GM19468 (cell line): ENCODE results near the gene GRAMD2B.

Source experiments
- ATAC-seq: cut with Tn5 transposase; IDR thresholded peaks from one replicate; pipeline ENCODE4 v1.9.1; 2021; ENCODE audit warnings: mild to moderate bottlenecking, moderate library complexity, moderate number of reproducible peaks; ENCODE audit not compliant: unreplicated experiment; ENCODE audit errors: extremely low read depth

Gene GRAMD2B

GRCh38 chr5:126471247-126471646, 48.0 kb downstream of the GRAMD2B start:
- no peak for ATAC-seq

GRCh38 chr5:126471875-126472537, 48.8 kb downstream of the GRAMD2B start:
- ATAC-seq = no peak

GRCh38 chr5:126472538-126472889, 49.3 kb downstream of the GRAMD2B start:
- ATAC-seq = no peak

GRCh38 chr5:126477294-126478117, 54.3 kb downstream of the GRAMD2B start:
- no peak for ATAC-seq

GRCh38 chr5:126479810-126480209, 56.6 kb downstream of the GRAMD2B start:
- no peak for ATAC-seq

- ATAC-seq = no peak
These were observed 57.6 kb downstream of the GRAMD2B start for GRCh38 chr5:126480824-126481223.

- ATAC-seq = no peak
These were observed 58.0 kb downstream of the GRAMD2B start for GRCh38 chr5:126481243-126481642.

- ATAC-seq = no peak
These were observed 59.4 kb downstream of the GRAMD2B start for GRCh38 chr5:126482591-126482990.

- no peak for ATAC-seq
These were observed 59.9 kb downstream of the GRAMD2B start for GRCh38 chr5:126483156-126483555.

GRCh38 chr5:126484253-126484652, 61.0 kb downstream of the GRAMD2B start:
- ATAC-seq = no peak

- no peak for ATAC-seq
These were observed 63.1 kb downstream of the GRAMD2B start for GRCh38 chr5:126486332-126486731.

GRCh38 chr5:126487596-126487995, 64.4 kb downstream of the GRAMD2B start:
- ATAC-seq = no peak

GRCh38 chr5:126488443-126489065, 65.3 kb downstream of the GRAMD2B start:
- no peak for ATAC-seq

GRCh38 chr5:126490167-126490940, 67.1 kb downstream of the GRAMD2B start:
- no peak for ATAC-seq

GRCh38 chr5:126492939-126493338, 69.7 kb downstream of the GRAMD2B start:
- no peak for ATAC-seq

- ATAC-seq = no peak
These were observed 71.2 kb downstream of the GRAMD2B start for GRCh38 chr5:126494393-126494792.

GRCh38 chr5:126497506-126497905, 74.3 kb downstream of the GRAMD2B start:
- no peak for ATAC-seq

GRCh38 chr5:126499278-126499677, 76.1 kb downstream of the GRAMD2B start:
- ATAC-seq = no peak

GRCh38 chr5:126499853-126500342, 76.7 kb downstream of the GRAMD2B start:
- no peak for ATAC-seq

GRCh38 chr5:126501448-126501847, 78.2 kb downstream of the GRAMD2B start:
- ATAC-seq = no peak
